ENCODE data around the gene SLAIN2. TPM values are rescaled to one million over a fixed set of nuclear protein-coding genes. Genes with fewer than 3 reads are reported as not detected.

Gene SLAIN2
- total RNA-seq, 2 donors from 2014 or later: 70.2 to 98.5 TPM

- Histone ChIP-seq H3K9me3 (no peaks in the 10 kb centered on the region), H3K9ac (ENCODE audit: low read depth in 2 of 2, low read length in 2 of 2) (no peak overlapping the region), H3K27me3 (no peaks in the 10 kb centered on the region), H3K27ac (no peak overlapping the region), H3K36me3 (no peaks in the 10 kb centered on the region), H3K4me1 (no peaks in the 10 kb centered on the region), H3K4me3 (no peak overlapping the region)
- TF ChIP-seq CTCF (IDR thresholded peaks at IDR 0.05): no peak
- intact Hi-C loops (cut with DNase I): no loop called here
- no peak for DNase-seq
Observed at GRCh38 chr4:48346594-48346993, 5.3 kb downstream of the SLAIN2 start.

GRCh38 chr4:48347282-48347921, 6.1 kb downstream of the SLAIN2 start:
- TF ChIP-seq CTCF (IDR thresholded peaks at IDR 0.05): no peak
- Histone ChIP-seq H3K4me1 (no peaks in the 10 kb centered on the region), H3K9ac (ENCODE audit: low read depth in 2 of 2, low read length in 2 of 2) (no peak overlapping the region), H3K36me3 (no peaks in the 10 kb centered on the region), H3K27ac (no peak overlapping the region), H3K27me3 (no peaks in the 10 kb centered on the region), H3K9me3 (no peaks in the 10 kb centered on the region), H3K4me3 (no peak overlapping the region)
- DNase-seq: no peak
- intact Hi-C loops (cut with DNase I): no loop called here

- no peak for DNase-seq
- intact Hi-C loops (cut with DNase I): no loop called here
- no peaks in the 10 kb centered on the region for H3K9me3 ChIP-seq
- no peak for TF ChIP-seq CTCF (IDR thresholded peaks at IDR 0.05)
- no peak overlapping the region for H3K4me3 ChIP-seq
- no peaks in the 10 kb centered on the region for H3K4me1 ChIP-seq
- no peaks in the 10 kb centered on the region for H3K36me3 ChIP-seq
- no peak overlapping the region for H3K9ac ChIP-seq (ENCODE audit: low read depth in 2 of 2, low read length in 2 of 2)
- no peak overlapping the region for H3K27ac ChIP-seq
- H3K27me3 ChIP-seq: no peaks in the 10 kb centered on the region
Observed at GRCh38 chr4:48350871-48351270, 9.5 kb downstream of the SLAIN2 start.

- H3K4me1 ChIP-seq: no peaks in the 10 kb centered on the region
- no peak overlapping the region for H3K27ac ChIP-seq
- TF ChIP-seq CTCF (IDR thresholded peaks at IDR 0.05): no peak
Observed at GRCh38 chr4:48352793-48353192, 11.5 kb downstream of the SLAIN2 start.

GRCh38 chr4:48356355-48356754, 15.0 kb downstream of the SLAIN2 start:
- TF ChIP-seq CTCF (IDR thresholded peaks at IDR 0.05): no peak
- Histone ChIP-seq H3K9ac (ENCODE audit: low read depth in 2 of 2, low read length in 2 of 2) (no peak overlapping the region), H3K27me3 (no peaks in the 10 kb centered on the region), H3K9me3 (no peaks in the 10 kb centered on the region), H3K4me3 (no peak overlapping the region), H3K4me1 (no peaks in the 10 kb centered on the region), H3K27ac (no peak overlapping the region), H3K36me3 (no peaks in the 10 kb centered on the region)
- DNase-seq: no peak
- intact Hi-C loops (cut with DNase I): no loop called here

More at GRCh38 chr4:48352793-48353192, 11.5 kb downstream of the SLAIN2 start:
- intact Hi-C loops (cut with DNase I): no loop called here
- Histone ChIP-seq H3K9ac (ENCODE audit: low read depth in 2 of 2, low read length in 2 of 2) (no peak overlapping the region), H3K9me3 (no peaks in the 10 kb centered on the region), H3K27me3 (no peaks in the 10 kb centered on the region), H3K4me3 (no peak overlapping the region), H3K36me3 (no peaks in the 10 kb centered on the region)
- no peak for DNase-seq
